ENCODE measurements around the gene OR1F1. TPM values are rescaled to one million over a fixed set of nuclear protein-coding genes. Genes with fewer than 3 reads are reported as not detected.
A peak's percentile ranks its signal among the peaks of the same experiment; 100 is the strongest.

The OR1F1 gene
- total RNA-seq, 1 experiment from 2014 or later, result not detected

DNA sequence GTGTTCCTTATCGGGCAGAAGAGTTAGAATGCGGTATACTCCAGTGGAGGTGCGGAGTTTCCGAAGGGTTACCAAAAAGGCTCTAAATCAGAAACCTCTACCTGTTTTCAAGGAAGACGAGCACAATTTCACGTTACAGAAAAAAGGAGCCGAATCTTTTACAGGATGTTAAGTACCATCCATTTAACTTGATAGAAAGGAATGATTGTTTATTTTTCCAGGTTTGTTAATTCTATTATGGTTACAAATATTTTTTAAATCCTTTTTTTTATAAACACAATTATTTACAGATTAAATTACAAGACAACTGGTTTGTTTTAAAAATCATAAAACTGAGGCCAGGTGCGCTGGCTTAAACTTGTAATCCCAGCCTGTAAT is 35.0 kb upstream of the OR1F1 start:
- Histone ChIP-seq H2BK120ac (ENCODE audit: low read depth, low read length, poor library complexity, severe bottlenecking) (no peak overlapping the region), H2BK12ac (ENCODE audit: insufficient read length, low read depth, low read length) (no peak overlapping the region), H3K56ac (ENCODE audit: insufficient read length, low read depth, low read length) (no peak overlapping the region), H3K4ac (ENCODE audit: low read depth, low read length) (no peak overlapping the region), H3K23me2 (ENCODE audit: insufficient read length, low read depth, low read length, poor library complexity, severe bottlenecking) (peaks cover 19% of the 10 kb centered on the region), H2AK5ac (ENCODE audit: insufficient read length, low read length) (no peak overlapping the region), H3K23ac (ENCODE audit: insufficient read length, low read depth, low read length) (no peak overlapping the region), H2BK20ac (ENCODE audit: low read depth, low read length, poor library complexity, severe bottlenecking) (no peak overlapping the region), H3K27me3 (ENCODE audit: insufficient read depth, low read length) (no peaks in the 10 kb centered on the region; the same call in 1 of the 2 replicates), H4K8ac (replicated peaks; ENCODE audit: insufficient read length, low read depth, low read length) (no peak overlapping the region), H3K9me3 (ENCODE audit: control insufficient read depth, low read depth, low read length) (no peaks in the 10 kb centered on the region), H4K20me1 (ENCODE audit: control insufficient read depth, insufficient read depth, insufficient read length) (no peaks in the 10 kb centered on the region), H3K27ac (ENCODE audit: insufficient read length, low read depth, low read length) (no peak overlapping the region), H3K18ac (ENCODE audit: insufficient read length, low read depth, low read length) (no peak overlapping the region), H4K91ac (ENCODE audit: insufficient read length, low read depth, low read length) (no peak overlapping the region), H3K9ac (ENCODE audit: extremely low read depth, insufficient read length, low read length) (no peak overlapping the region), H3K79me1 (ENCODE audit: insufficient read depth, low read depth, low read length, poor library complexity, severe bottlenecking) (no peaks in the 10 kb centered on the region), H3K4me1 (ENCODE audit: insufficient read depth, low read length) (no peaks in the 10 kb centered on the region), H3K79me2 (ENCODE audit: insufficient read depth, low read length) (no peaks in the 10 kb centered on the region), H2BK5ac (ENCODE audit: insufficient read length, low read length) (no peak overlapping the region), H3K4me2 (ENCODE audit: insufficient read depth, insufficient read length, low read length) (peak overlapping the region; percentile 97), H2BK15ac (ENCODE audit: low read depth, low read length) (no peak overlapping the region), H4K5ac (ENCODE audit: insufficient read length, low read depth, low read length) (no peak overlapping the region), H3T11ph (ENCODE audit: low read length) (no peak overlapping the region), H3K14ac (ENCODE audit: insufficient read depth, low read length) (no peak overlapping the region), H2AFZ (ENCODE audit: low read length) (no peak overlapping the region)
- Mint-ChIP-seq H3K27me3 (ENCODE audit: low read depth) (peaks cover 48% of the 10 kb centered on the region), H3K27ac (no peak overlapping the region), H3K4me3 (peak overlapping the region; percentile 86 to 96), H3K4me1 (peaks cover 9 to 19% of the 10 kb centered on the region in 2 experiments), H3K9me3 (peaks cover 6 to 8% of the 10 kb centered on the region in 2 experiments; a peak in 2 of 5 replicates), H3K36me3 (ENCODE audit: insufficient read depth in 1 of 3, low read depth in 3 of 3) (no peaks in the 10 kb centered on the region; a peak in 1 of 7 replicates)
- no peak for DNase-seq
- WGBS (ENCODE audit: extremely low coverage, insufficient read length, low lambda C conversion rate), result no CpG with 5 or more reads among the region's 8 CpGs
- TF ChIP-seq CTCF (conservative IDR thresholded peaks at IDR 0.05), result no peak
